Ectodermal cell (in vitro differentiated cells): ENCODE results near the gene SULT4A1.

Source experiments
- H3K27ac ChIP-seq: 2 replicates; pipeline ENCODE4 v1.7.0; 2013; ENCODE audit warnings: mild to moderate bottlenecking, low read depth, low read length; ENCODE audit not compliant: insufficient read depth, poor library complexity, severe bottlenecking
- H3K27me3 ChIP-seq: 2 replicates; pipeline ENCODE4 v1.7.0; 2013; ENCODE audit warnings: mild to moderate bottlenecking, low read length; ENCODE audit not compliant: insufficient read depth, control insufficient read depth, poor library complexity, severe bottlenecking
- H3K36me3 ChIP-seq: one replicate; pipeline ENCODE4 v1.7.0; 2013; ENCODE audit warnings: low read length; ENCODE audit not compliant: control insufficient read depth, insufficient read depth
- H3K4me1 ChIP-seq: one replicate; pipeline ENCODE4 v1.7.0; 2013; ENCODE audit warnings: low read length; ENCODE audit not compliant: control insufficient read depth, insufficient read depth
- H3K4me3 ChIP-seq: 2 replicates; pipeline ENCODE4 v1.7.0; 2013; ENCODE audit warnings: low read depth, low read length, control low read depth; ENCODE audit not compliant: insufficient read depth
- H3K9me3 ChIP-seq: 2 replicates; pipeline ENCODE4 v1.7.0; 2013; ENCODE audit warnings: mild to moderate bottlenecking, low read length, moderate library complexity; ENCODE audit not compliant: control insufficient read depth
- WGBS, 2 experiments: methylation state at CpG; one replicate each; pipeline ENCODE4 v1.1.7; 2013; ENCODE audit warnings: missing lambda C conversion rate in 2 of 2; 5-methylcytosine and 5-hydroxymethylcytosine counted together

The SULT4A1 gene

GRCh38 chr22:43845981-43846380 lies 16.3 kb downstream of the SULT4A1 start:
- WGBS, 2 experiments: 77 to 80% methylated on average over 11 of the region's 11 CpGs
- Histone ChIP-seq H3K27ac (no peak overlapping the region), H3K36me3 (no peaks in the 10 kb centered on the region), H3K27me3 (no peaks in the 10 kb centered on the region), H3K4me3 (no peak overlapping the region), H3K4me1 (no peaks in the 10 kb centered on the region), H3K9me3 (no peaks in the 10 kb centered on the region)

- Histone ChIP-seq H3K9me3 (no peaks in the 10 kb centered on the region), H3K36me3 (no peaks in the 10 kb centered on the region), H3K4me1 (no peaks in the 10 kb centered on the region), H3K27me3 (no peaks in the 10 kb centered on the region), H3K4me3 (no peak overlapping the region), H3K27ac (no peak overlapping the region)
- 87 to 88% methylated on average over 31 of the region's 31 CpGs for WGBS, 2 experiments
Observed at GRCh38 chr22:43844560-43845545, 17.5 kb downstream of the SULT4A1 start.

GRCh38 chr22:43843783-43844530 lies 18.4 kb downstream of the SULT4A1 start:
- no peaks in the 10 kb centered on the region for H3K4me1 ChIP-seq
- 93% methylated on average over 21 of the region's 21 CpGs for WGBS, 2 experiments
- no peaks in the 10 kb centered on the region for H3K36me3 ChIP-seq
- no peaks in the 10 kb centered on the region for H3K9me3 ChIP-seq
- no peaks in the 10 kb centered on the region for H3K27me3 ChIP-seq
- no peak overlapping the region for H3K27ac ChIP-seq
- no peak overlapping the region for H3K4me3 ChIP-seq

GRCh38 chr22:43841742-43842141 lies 20.6 kb downstream of the SULT4A1 start:
- 93 to 97% methylated on average over 21 of the region's 21 CpGs for WGBS, 2 experiments
- H3K27ac ChIP-seq: no peak overlapping the region
- H3K9me3 ChIP-seq: no peaks in the 10 kb centered on the region
- no peaks in the 10 kb centered on the region for H3K36me3 ChIP-seq
- no peak overlapping the region for H3K4me3 ChIP-seq
- H3K27me3 ChIP-seq: no peaks in the 10 kb centered on the region
- H3K4me1 ChIP-seq: no peaks in the 10 kb centered on the region

GRCh38 chr22:43840851-43841250 lies 21.5 kb downstream of the SULT4A1 start:
- Histone ChIP-seq H3K4me3 (no peak overlapping the region), H3K9me3 (no peaks in the 10 kb centered on the region), H3K4me1 (no peaks in the 10 kb centered on the region), H3K36me3 (no peaks in the 10 kb centered on the region), H3K27ac (no peak overlapping the region), H3K27me3 (no peaks in the 10 kb centered on the region)
- 94 to 95% methylated on average over 16 of the region's 16 CpGs for WGBS, 2 experiments

GRCh38 chr22:43840431-43840830 lies 21.9 kb downstream of the SULT4A1 start:
- 92% methylated on average over 13 of the region's 13 CpGs for WGBS, 2 experiments
- Histone ChIP-seq H3K4me3 (no peak overlapping the region), H3K36me3 (no peaks in the 10 kb centered on the region), H3K27ac (no peak overlapping the region), H3K27me3 (no peaks in the 10 kb centered on the region), H3K9me3 (no peaks in the 10 kb centered on the region), H3K4me1 (no peaks in the 10 kb centered on the region)

GRCh38 chr22:43839781-43840180 lies 22.5 kb downstream of the SULT4A1 start:
- Histone ChIP-seq H3K4me1 (no peaks in the 10 kb centered on the region), H3K27me3 (no peaks in the 10 kb centered on the region), H3K36me3 (no peaks in the 10 kb centered on the region), H3K27ac (no peak overlapping the region), H3K4me3 (no peak overlapping the region), H3K9me3 (no peaks in the 10 kb centered on the region)
- WGBS, 2 experiments: 89% methylated on average over 8 of the region's 8 CpGs

- WGBS, 2 experiments: 95% methylated on average over 25 of the region's 25 CpGs
- no peaks in the 10 kb centered on the region for H3K9me3 ChIP-seq
- H3K4me1 ChIP-seq: peaks cover under 1% of the 10 kb centered on the region
Observed at GRCh38 chr22:43838571-43839307, 23.6 kb downstream of the SULT4A1 start.

GRCh38 chr22:43838161-43838560 lies 24.2 kb downstream of the SULT4A1 start:
- no peaks in the 10 kb centered on the region for H3K27me3 ChIP-seq
- no peaks in the 10 kb centered on the region for H3K36me3 ChIP-seq
- no peak overlapping the region for H3K4me3 ChIP-seq
- WGBS, 2 experiments: 93 to 94% methylated on average over 10 of the region's 10 CpGs
- H3K4me1 ChIP-seq: peaks cover 3% of the 10 kb centered on the region
- H3K27ac ChIP-seq: no peak overlapping the region
- H3K9me3 ChIP-seq: no peaks in the 10 kb centered on the region

More at GRCh38 chr22:43838571-43839307, 23.6 kb downstream of the SULT4A1 start:
- no peak overlapping the region for H3K4me3 ChIP-seq
- no peaks in the 10 kb centered on the region for H3K27me3 ChIP-seq
- no peak overlapping the region for H3K27ac ChIP-seq
- no peaks in the 10 kb centered on the region for H3K36me3 ChIP-seq
